HEK293 (cell line): ENCODE data around the gene PKLR.
A peak's percentile ranks its signal among the peaks of the same experiment; 100 is the strongest.

Experiments used
- BCL11A ChIP-seq: fragments of 450-650 bp; formaldehyde crosslinking; IDR thresholded peaks from 2 replicates; pipeline ENCODE4 v1.5.1; 2016; ENCODE audit warnings: low read depth, missing biosample characterization, missing genetic modification characterization
- GLI2 ChIP-seq: fragments of 450-650 bp; formaldehyde crosslinking; IDR thresholded peaks from 2 replicates; pipeline ENCODE4; 2017; ENCODE audit warnings: missing biosample characterization, missing genetic modification characterization, low read depth, borderline replicate concordance
- GLIS2 ChIP-seq: fragments of 450-650 bp; formaldehyde crosslinking; IDR thresholded peaks from 2 replicates; pipeline ENCODE4 v1.5.1; 2016; ENCODE audit warnings: missing biosample characterization, missing genetic modification characterization
- KLF9 ChIP-seq: fragments of 450-650 bp; formaldehyde crosslinking; IDR thresholded peaks from 2 replicates; pipeline ENCODE4 v1.5.1; 2016; ENCODE audit warnings: missing biosample characterization, missing genetic modification characterization, low read depth
- PBX3 ChIP-seq: sonication (generic); formaldehyde crosslinking; IDR thresholded peaks from 2 replicates; pipeline ENCODE4 v1.8.1; 2022; ENCODE audit warnings: mild to moderate bottlenecking, moderate library complexity, missing genetic modification reagents
- PRDM6 ChIP-seq: fragments of 450-650 bp; formaldehyde crosslinking; IDR thresholded peaks from 2 replicates; pipeline ENCODE4 v1.5.1; 2017; ENCODE audit warnings: missing biosample characterization, missing genetic modification characterization
- SCRT1 ChIP-seq: fragments of 450-650 bp; formaldehyde crosslinking; IDR thresholded peaks from 2 replicates; pipeline ENCODE4 v1.5.1; 2016; ENCODE audit warnings: missing biosample characterization, missing genetic modification characterization, borderline replicate concordance
- SCRT2 ChIP-seq: fragments of 450-650 bp; formaldehyde crosslinking; IDR thresholded peaks from 2 replicates; pipeline ENCODE4 v1.5.1; 2016; ENCODE audit warnings: missing biosample characterization, missing genetic modification characterization
- TSHZ1 ChIP-seq: fragments of 450-650 bp; formaldehyde crosslinking; IDR thresholded peaks from 2 replicates; pipeline ENCODE4 v1.5.1; 2016; ENCODE audit warnings: missing biosample characterization, missing genetic modification characterization, borderline replicate concordance
- WT1 ChIP-seq: fragments of 450-650 bp; formaldehyde crosslinking; IDR thresholded peaks from 2 replicates; pipeline ENCODE4 v1.5.1; 2016; ENCODE audit warnings: missing biosample characterization, missing genetic modification characterization
- ZBTB10 ChIP-seq: fragments of 450-650 bp; formaldehyde crosslinking; IDR thresholded peaks from 2 replicates; pipeline ENCODE4 v1.5.1; 2016; ENCODE audit warnings: missing biosample characterization, missing genetic modification characterization
- ZBTB17 ChIP-seq: fragments of 450-650 bp; formaldehyde crosslinking; IDR thresholded peaks from 2 replicates; pipeline ENCODE4 v1.5.1; 2016; ENCODE audit warnings: missing biosample characterization, missing genetic modification characterization
- ZBTB49 ChIP-seq: fragments of 450-650 bp; formaldehyde crosslinking; IDR thresholded peaks from 2 replicates; pipeline ENCODE4 v1.5.1; 2016; ENCODE audit warnings: missing biosample characterization, missing genetic modification characterization, low read depth
- ZFHX2 ChIP-seq: fragments of 450-650 bp; formaldehyde crosslinking; conservative IDR thresholded peaks from 2 replicates; pipeline ENCODE4 v1.5.1; 2016; ENCODE audit warnings: missing biosample characterization, missing genetic modification characterization
- ZNF121 ChIP-seq: fragments of 450-650 bp; formaldehyde crosslinking; IDR thresholded peaks from 2 replicates; pipeline ENCODE4 v1.5.1; 2016; ENCODE audit warnings: missing biosample characterization, missing genetic modification characterization
- ZNF174 ChIP-seq: fragments of 450-650 bp; formaldehyde crosslinking; IDR thresholded peaks from 2 replicates; pipeline ENCODE4 v1.5.0; 2017; ENCODE audit warnings: missing biosample characterization, mild to moderate bottlenecking, missing genetic modification characterization
- ZNF26 ChIP-seq: fragments of 450-650 bp; formaldehyde crosslinking; IDR thresholded peaks from 2 replicates; pipeline ENCODE4 v1.5.1; 2016; ENCODE audit warnings: missing biosample characterization, missing genetic modification characterization
- ZNF311 ChIP-seq: fragments of 450-650 bp; formaldehyde crosslinking; IDR thresholded peaks from 2 replicates; pipeline ENCODE4 v1.5.1; 2017; ENCODE audit warnings: missing biosample characterization, missing genetic modification characterization, borderline replicate concordance
- ZNF473 ChIP-seq: fragments of 450-650 bp; formaldehyde crosslinking; IDR thresholded peaks from 2 replicates; pipeline ENCODE4 v1.5.1; 2017; ENCODE audit warnings: missing biosample characterization, missing genetic modification characterization
- ZNF624 ChIP-seq: fragments of 450-650 bp; formaldehyde crosslinking; IDR thresholded peaks from 2 replicates; pipeline ENCODE4 v1.5.1; 2017; ENCODE audit warnings: missing biosample characterization, missing genetic modification characterization
- ZNF692 ChIP-seq: fragments of 450-650 bp; formaldehyde crosslinking; IDR thresholded peaks from 2 replicates; pipeline ENCODE4 v1.5.1; 2016; ENCODE audit warnings: missing biosample characterization, missing genetic modification characterization
- ZNF776 ChIP-seq: fragments of 450-650 bp; formaldehyde crosslinking; IDR thresholded peaks from 2 replicates; pipeline ENCODE4 v1.5.0; 2017; ENCODE audit warnings: missing biosample characterization, missing genetic modification characterization, borderline replicate concordance
- ZNF837 ChIP-seq: fragments of 450-650 bp; formaldehyde crosslinking; IDR thresholded peaks from 2 replicates; pipeline ENCODE4 v1.5.1; 2016; ENCODE audit warnings: missing biosample characterization, missing genetic modification characterization

The PKLR gene

GRCh38 chr1:155308493-155309422, 7.5 kb upstream of the PKLR start, which contains the start of gene FDPS (continued):
- TF ChIP-seq PRDM6 (tag by site-specific recombination) (no peak; the same call in 1 of the 2 replicates), ZNF473 (tag by site-specific recombination) (no peak), ZNF837 (no peak), ZNF624 (no peak), GLIS2 (peak; percentile 17; the same call in 1 of the 2 replicates), ZBTB10 (tag by site-specific recombination) (0 out of 2 replicates have a peak, but pooled peaks have one; percentile 57), TSHZ1 (tag by site-specific recombination) (peak; percentile 51; the same call in 1 of the 2 replicates), ZNF692 (tag by site-specific recombination) (no peak), BCL11A (tag by site-specific recombination) (no peak; the same call in 1 of the 2 replicates), GLI2 (tag by site-specific recombination) (no peak), ZBTB17 (tag by site-specific recombination) (peak; percentile 100), ZNF776 (no peak), ZFHX2 (tag by site-specific recombination) (peak; percentile 75), ZNF311 (tag by site-specific recombination) (no peak), KLF9 (tag by site-specific recombination) (no peak), ZNF121 (tag by site-specific recombination) (no peak), WT1 (tag by site-specific recombination) (0 out of 2 replicates have a peak, but pooled peaks have one; percentile 11), PBX3 (CRISPR knock-in tag) (peak; percentile 20; the same call in 1 of the 2 replicates), ZNF26 (no peak), ZBTB49 (tag by site-specific recombination) (no peak), SCRT2 (tag by site-specific recombination) (peak; percentile 72), ZNF174 (tag by site-specific recombination) (no peak), SCRT1 (tag by site-specific recombination) (0 out of 2 replicates have a peak, but pooled peaks have one; percentile 17)
